WTC11 (cell line): Measurements from ENCODE around the gene SPTB. TPM values are rescaled to one million over a fixed set of nuclear protein-coding genes. Genes with fewer than 3 reads are reported as not detected.

Experiments
- ATAC-seq: fragments of 200-7000 bp; cut with Tn5 transposase; 2 replicates; pipeline ENCODE4 v1.10.0; 2021; ENCODE audit warnings: mild to moderate bottlenecking, moderate library complexity
- CTCF ChIA-PET: fragments of 300-600 bp; sonication (Branson Sonifier 250); formaldehyde crosslinking; loops from one replicate; lab custom pipeline; 2021; ENCODE audit warnings: antibody characterized with exemption; lab: Charles Lee
- POLR2A ChIA-PET: fragments of 350-600 bp; sonication (Branson Sonifier 250); formaldehyde crosslinking; loops from one replicate; lab custom pipeline; 2021; ENCODE audit warnings: antibody characterized with exemption; lab: Charles Lee
- DNase-seq: peaks from one replicate; pipeline ENCODE4 v3.0.0; 2021; ENCODE audit warnings: low spot score
- H3K27ac Mint-ChIP-seq: 2 replicates; pipeline ENCODE4 v1.8.0; 2021; ENCODE audit warnings: mixed read lengths
- H3K27me3 Mint-ChIP-seq: 2 replicates; pipeline ENCODE4 v1.8.0; 2021; ENCODE audit warnings: low read depth, mild to moderate bottlenecking, moderate library complexity, mixed read lengths
- H3K36me3 Mint-ChIP-seq: 2 replicates; pipeline ENCODE4 v1.8.0; 2021; ENCODE audit warnings: mixed read lengths
- H3K4me1 Mint-ChIP-seq: 2 replicates; pipeline ENCODE4 v1.8.0; 2022; ENCODE audit warnings: mixed read lengths
- H3K4me3 Mint-ChIP-seq: 2 replicates; pipeline ENCODE4 v1.8.0; 2021; ENCODE audit warnings: mild to moderate bottlenecking, moderate library complexity, mixed read lengths
- H3K9me3 Mint-ChIP-seq: 2 replicates; pipeline ENCODE4 v1.8.0; 2021; ENCODE audit warnings: mixed read lengths
- ARID4B ChIP-seq: sonication (generic); formaldehyde crosslinking; IDR thresholded peaks from 2 replicates; pipeline ENCODE4 v1.8.0; 2023; ENCODE audit warnings: missing genetic modification reagents, mild to moderate bottlenecking, borderline replicate concordance
- ELF4 ChIP-seq: sonication (generic); formaldehyde crosslinking; IDR thresholded peaks from 2 replicates; pipeline ENCODE4 v1.8.1; 2022; ENCODE audit warnings: low read depth, mild to moderate bottlenecking, moderate library complexity, missing genetic modification reagents
- ETV6 ChIP-seq: sonication (generic); formaldehyde crosslinking; IDR thresholded peaks from 2 replicates; pipeline ENCODE4 v1.8.1; 2022; ENCODE audit warnings: mild to moderate bottlenecking, missing genetic modification reagents
- IRF2 ChIP-seq: sonication (generic); formaldehyde crosslinking; IDR thresholded peaks from 2 replicates; pipeline ENCODE4 v1.8.0; 2022; ENCODE audit warnings: low read depth, missing genetic modification reagents, borderline replicate concordance
- NFE2L1 ChIP-seq: sonication (generic); formaldehyde crosslinking; IDR thresholded peaks from 2 replicates; pipeline ENCODE4 v1.8.1; 2023; ENCODE audit warnings: missing genetic modification reagents
- NFYB ChIP-seq: sonication (generic); formaldehyde crosslinking; conservative IDR thresholded peaks from 2 replicates; pipeline ENCODE4 v1.8.0; 2022; ENCODE audit warnings: low read depth, missing genetic modification reagents
- NR3C1 ChIP-seq: sonication (generic); formaldehyde crosslinking; conservative IDR thresholded peaks from 2 replicates; pipeline ENCODE4 v1.8.1; 2023; ENCODE audit warnings: low read depth, mild to moderate bottlenecking, missing genetic modification reagents
- PRRX2 ChIP-seq: fragments of 250-450 bp; sonication (Bioruptor Pico); IDR thresholded peaks from 2 replicates; pipeline ENCODE4 v1.8.0; 2021; ENCODE audit warnings: mild to moderate bottlenecking
- SP1 ChIP-seq: sonication (generic); formaldehyde crosslinking; conservative IDR thresholded peaks from 2 replicates; pipeline ENCODE4 v1.8.1; 2022; ENCODE audit warnings: missing genetic modification reagents
- TEAD1 ChIP-seq: sonication (generic); formaldehyde crosslinking; IDR thresholded peaks from 2 replicates; pipeline ENCODE4 v1.8.0; 2022; ENCODE audit warnings: mild to moderate bottlenecking, missing genetic modification reagents
- TEAD4 ChIP-seq: sonication (generic); formaldehyde crosslinking; IDR thresholded peaks from 2 replicates; pipeline ENCODE4 v1.8.0; 2022; ENCODE audit warnings: mild to moderate bottlenecking, missing genetic modification reagents
- TP53 ChIP-seq: sonication (generic); formaldehyde crosslinking; IDR thresholded peaks from 2 replicates; pipeline ENCODE4 v1.8.1; 2023; ENCODE audit warnings: mild to moderate bottlenecking, missing genetic modification reagents
- ZBTB21 ChIP-seq: sonication (generic); formaldehyde crosslinking; IDR thresholded peaks from 2 replicates; pipeline ENCODE4 v1.8.1; 2023; ENCODE audit warnings: mild to moderate bottlenecking, missing genetic modification reagents, borderline replicate concordance
- ZNF396 ChIP-seq: fragments of 250-450 bp; sonication (Bioruptor Pico); IDR thresholded peaks from 2 replicates; pipeline ENCODE4 v1.8.0; 2021; ENCODE audit warnings: mild to moderate bottlenecking, moderate library complexity, borderline replicate concordance
- ZNF416 ChIP-seq: fragments of 250-450 bp; sonication (Bioruptor Pico); IDR thresholded peaks from 2 replicates; pipeline ENCODE4 v1.9.0; 2021; ENCODE audit warnings: mild to moderate bottlenecking, inconsistent platforms
- ZNF671 ChIP-seq: fragments of 250-450 bp; sonication (Bioruptor Pico); IDR thresholded peaks from 2 replicates; pipeline ENCODE4 v1.8.0; 2021; ENCODE audit warnings: mild to moderate bottlenecking
- total RNA-seq: library from RNA; stranded (reverse); gene quantifications from 3 replicates; pipeline ENCODE4 v1.2.3, GENCODE V29; 2021
- TF ChIP-seq, protein P1 (sequence below): sonication (generic); formaldehyde crosslinking; IDR thresholded peaks from 2 replicates; pipeline ENCODE4 v1.8.1; 2022; ENCODE audit warnings: low read depth, mild to moderate bottlenecking, moderate library complexity, missing genetic modification reagents, borderline replicate concordance
- TF ChIP-seq, protein P2 (sequence below): sonication (generic); formaldehyde crosslinking; IDR thresholded peaks from 2 replicates; pipeline ENCODE4 v1.8.0; 2022; ENCODE audit warnings: mild to moderate bottlenecking, missing genetic modification reagents

The SPTB gene
- total RNA-seq, 1 experiment from 2014 or later: 3.2 TPM

DNA sequence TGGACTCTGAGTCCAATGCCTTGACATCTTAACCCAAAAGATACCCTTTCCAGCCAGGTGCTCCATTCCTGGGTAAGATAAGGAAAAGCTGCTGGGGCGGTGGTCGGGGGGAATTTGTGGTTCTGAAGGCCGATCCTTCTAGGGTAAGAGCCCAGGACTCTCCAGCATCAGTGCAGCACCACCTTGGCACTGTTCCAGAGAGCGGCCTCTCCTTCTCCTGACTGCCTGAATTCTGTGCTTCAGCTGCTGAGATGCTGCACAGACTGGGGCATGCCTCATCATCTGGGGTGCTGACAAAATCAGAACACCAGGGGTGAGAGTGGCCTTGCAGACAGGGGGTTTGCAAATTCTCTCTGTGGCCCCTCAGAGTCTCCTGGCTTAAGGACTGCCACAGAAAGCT, 87.5 kb downstream of the SPTB start:
- TF ChIP-seq IRF2 (CRISPR knock-in tag) (no peak), TEAD4 (CRISPR knock-in tag) (no peak), TP53 (CRISPR knock-in tag) (no peak), ETV6 (CRISPR knock-in tag) (no peak)
- Mint-ChIP-seq H3K27me3 (no peaks in the 10 kb centered on the region; the same call in 1 of the 2 replicates), H3K27ac (no peak overlapping the region), H3K9me3 (no peaks in the 10 kb centered on the region), H3K4me1 (peaks cover 14% of the 10 kb centered on the region), H3K36me3 (no peaks in the 10 kb centered on the region), H3K4me3 (no peak overlapping the region)
- DNase-seq (no peak), ATAC-seq (no peak)
- CTCF ChIA-PET: interaction anchor here (1.0 to 3.4 kb wide), 6 partner anchors 8 to 100 kb away, joined by 3 to 21 read pairs (median 8); no protein-coding TSS in a partner anchor
- POLR2A ChIA-PET: interaction anchor here (0.5 kb wide), 1 partner anchor 257 kb away, joined by 3 read pairs; no protein-coding TSS in a partner anchor

DNA sequence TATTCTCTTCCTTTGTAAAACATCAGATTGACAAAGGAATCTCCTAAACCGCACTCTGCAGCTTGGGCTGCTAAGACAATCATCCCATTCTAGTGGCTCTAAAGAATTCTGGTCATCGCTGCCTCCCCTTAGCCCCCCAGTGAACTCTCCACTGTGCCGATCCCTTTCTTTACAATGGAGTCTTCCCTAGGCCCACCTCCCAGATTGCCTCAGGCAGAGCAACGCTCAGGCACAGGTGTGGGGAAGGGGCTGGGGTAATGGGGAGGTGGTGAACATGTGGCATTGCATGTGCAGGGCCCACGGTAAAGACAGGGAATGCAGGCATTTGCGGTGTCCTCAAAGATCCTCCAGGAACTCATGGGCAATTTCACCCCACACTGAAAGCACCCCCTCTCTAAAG, 89.2 kb downstream of the SPTB start:
- H3K4me3 Mint-ChIP-seq: no peak overlapping the region
- H3K27me3 Mint-ChIP-seq: no peaks in the 10 kb centered on the region; the same call in 1 of the 2 replicates
- POLR2A ChIA-PET: no interaction called here
- no peaks in the 10 kb centered on the region for H3K9me3 Mint-ChIP-seq
- TF ChIP-seq ARID4B (CRISPR knock-in tag) (no peak), ELF4 (CRISPR knock-in tag) (no peak), ETV6 (CRISPR knock-in tag) (no peak), NR3C1 (CRISPR knock-in tag) (no peak), PRRX2 (CRISPR knock-in tag) (no peak), ZNF671 (CRISPR knock-in tag) (no peak), ZBTB21 (CRISPR knock-in tag) (no peak), ZNF396 (CRISPR knock-in tag) (no peak)
- TF ChIP-seq, protein P1, sequence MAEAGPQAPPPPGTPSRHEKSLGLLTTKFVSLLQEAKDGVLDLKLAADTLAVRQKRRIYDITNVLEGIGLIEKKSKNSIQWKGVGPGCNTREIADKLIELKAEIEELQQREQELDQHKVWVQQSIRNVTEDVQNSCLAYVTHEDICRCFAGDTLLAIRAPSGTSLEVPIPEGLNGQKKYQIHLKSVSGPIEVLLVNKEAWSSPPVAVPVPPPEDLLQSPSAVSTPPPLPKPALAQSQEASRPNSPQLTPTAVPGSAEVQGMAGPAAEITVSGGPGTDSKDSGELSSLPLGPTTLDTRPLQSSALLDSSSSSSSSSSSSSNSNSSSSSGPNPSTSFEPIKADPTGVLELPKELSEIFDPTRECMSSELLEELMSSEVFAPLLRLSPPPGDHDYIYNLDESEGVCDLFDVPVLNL (CRISPR knock-in tag): no peak
- peak; percentile 83 for ATAC-seq
- DNase-seq: no peak
- no peaks in the 10 kb centered on the region for H3K36me3 Mint-ChIP-seq
- H3K27ac Mint-ChIP-seq: no peak overlapping the region
- H3K4me1 Mint-ChIP-seq: peaks cover 14% of the 10 kb centered on the region
- CTCF ChIA-PET: interaction anchor here (0.7 to 3.4 kb wide), 6 partner anchors 10 to 120 kb away, joined by 3 to 21 read pairs (median 5); no protein-coding TSS in a partner anchor

GRCh38 chr14:64789696-64790095, 90.0 kb downstream of the SPTB start:
- peaks cover 14% of the 10 kb centered on the region for H3K4me1 Mint-ChIP-seq
- no peaks in the 10 kb centered on the region for H3K36me3 Mint-ChIP-seq
- no peak overlapping the region; the same call in 1 of the 2 replicates for H3K27ac Mint-ChIP-seq
- DNase-seq (no peak), ATAC-seq (no peak)
- ChIA-PET CTCF (interaction anchor here (0.7 to 3.4 kb wide), 5 partner anchors 11 to 153 kb away, joined by 3 to 21 read pairs (median 6); no protein-coding TSS in a partner anchor), POLR2A (no interaction called here)
- H3K4me3 Mint-ChIP-seq: no peak overlapping the region
- H3K9me3 Mint-ChIP-seq: no peaks in the 10 kb centered on the region
- H3K27me3 Mint-ChIP-seq: no peaks in the 10 kb centered on the region
- no peak for TF ChIP-seq NFYB (CRISPR knock-in tag)

DNA sequence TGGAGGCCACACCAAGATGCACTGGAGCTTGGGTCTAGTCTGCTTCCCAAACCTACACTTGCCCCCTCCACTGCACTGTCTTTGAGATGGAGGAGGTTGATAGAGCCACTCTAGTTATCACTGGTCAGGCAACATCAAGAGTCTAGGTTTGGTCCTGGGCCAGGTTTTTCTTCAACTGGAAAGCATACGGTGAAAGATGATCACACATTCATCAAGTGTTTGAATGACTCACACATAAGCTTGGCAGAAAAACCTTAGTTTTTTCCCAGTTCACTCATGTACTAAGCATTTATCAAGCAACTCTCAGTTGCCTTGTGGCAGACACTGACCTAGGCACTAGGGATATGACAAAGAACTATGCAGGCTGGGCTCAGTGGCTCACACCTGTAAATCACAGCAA, 91.0 kb downstream of the SPTB start:
- Mint-ChIP-seq H3K27ac (no peak overlapping the region), H3K4me1 (peaks cover 14% of the 10 kb centered on the region), H3K9me3 (no peaks in the 10 kb centered on the region), H3K4me3 (no peak overlapping the region), H3K27me3 (no peaks in the 10 kb centered on the region), H3K36me3 (no peaks in the 10 kb centered on the region)
- CTCF ChIA-PET: interaction anchor here (1.1 to 3.4 kb wide), 2 partner anchors 11 to 152 kb away, joined by 3 to 21 read pairs; no protein-coding TSS in a partner anchor
- POLR2A ChIA-PET: no interaction called here
- DNase-seq (no peak), ATAC-seq (no peak)
- no peak for TF ChIP-seq ZNF396 (CRISPR knock-in tag)
- TF ChIP-seq TEAD4 (CRISPR knock-in tag): no peak
- TF ChIP-seq NFE2L1 (CRISPR knock-in tag): no peak
- TF ChIP-seq, protein P2, sequence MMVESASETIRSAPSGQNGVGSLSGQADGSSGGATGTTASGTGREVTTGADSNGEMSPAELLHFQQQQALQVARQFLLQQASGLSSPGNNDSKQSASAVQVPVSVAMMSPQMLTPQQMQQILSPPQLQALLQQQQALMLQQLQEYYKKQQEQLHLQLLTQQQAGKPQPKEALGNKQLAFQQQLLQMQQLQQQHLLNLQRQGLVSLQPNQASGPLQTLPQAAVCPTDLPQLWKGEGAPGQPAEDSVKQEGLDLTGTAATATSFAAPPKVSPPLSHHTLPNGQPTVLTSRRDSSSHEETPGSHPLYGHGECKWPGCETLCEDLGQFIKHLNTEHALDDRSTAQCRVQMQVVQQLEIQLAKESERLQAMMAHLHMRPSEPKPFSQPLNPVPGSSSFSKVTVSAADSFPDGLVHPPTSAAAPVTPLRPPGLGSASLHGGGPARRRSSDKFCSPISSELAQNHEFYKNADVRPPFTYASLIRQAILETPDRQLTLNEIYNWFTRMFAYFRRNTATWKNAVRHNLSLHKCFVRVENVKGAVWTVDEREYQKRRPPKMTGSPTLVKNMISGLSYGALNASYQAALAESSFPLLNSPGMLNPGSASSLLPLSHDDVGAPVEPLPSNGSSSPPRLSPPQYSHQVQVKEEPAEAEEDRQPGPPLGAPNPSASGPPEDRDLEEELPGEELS: no peak
- no peak for TF ChIP-seq TEAD1
- no peak for TF ChIP-seq ZNF416 (CRISPR knock-in tag)
- TF ChIP-seq SP1 (CRISPR knock-in tag): no peak
